GM10248 (cell line): ENCODE results near the gene KIF3C.

Source experiments
- CTCF ChIA-PET: fragments of 300-600 bp; sonication (Branson Sonifier 250); formaldehyde crosslinking; extraction: SDS; loops from one replicate; lab custom pipeline; 2021; ENCODE audit warnings: antibody characterized with exemption; lab: Yijun Ruan, JAX
- POLR2A ChIA-PET: fragments of 350-650 bp; sonication (Branson Sonifier 250); formaldehyde crosslinking; extraction: SDS; loops from one replicate; lab custom pipeline; 2020; ENCODE audit warnings: antibody characterized with exemption; lab: Yijun Ruan, JAX
- DNase-seq: peaks from one replicate; pipeline ENCODE4 v3.0.0; 2012; ENCODE audit errors: extremely low spot score
- TF ChIP-seq, protein P1 (sequence below): IDR thresholded peaks from 2 replicates; pipeline ENCODE4 v1.5.1; 2012; ENCODE audit warnings: mild to moderate bottlenecking, low read depth; ENCODE audit errors: extremely low read depth, missing control alignments, control extremely low read depth

KIF3C gene

GRCh38 chr2:25895610-25896009 lies 86.7 kb downstream of the KIF3C start:
- TF ChIP-seq, protein P1, sequence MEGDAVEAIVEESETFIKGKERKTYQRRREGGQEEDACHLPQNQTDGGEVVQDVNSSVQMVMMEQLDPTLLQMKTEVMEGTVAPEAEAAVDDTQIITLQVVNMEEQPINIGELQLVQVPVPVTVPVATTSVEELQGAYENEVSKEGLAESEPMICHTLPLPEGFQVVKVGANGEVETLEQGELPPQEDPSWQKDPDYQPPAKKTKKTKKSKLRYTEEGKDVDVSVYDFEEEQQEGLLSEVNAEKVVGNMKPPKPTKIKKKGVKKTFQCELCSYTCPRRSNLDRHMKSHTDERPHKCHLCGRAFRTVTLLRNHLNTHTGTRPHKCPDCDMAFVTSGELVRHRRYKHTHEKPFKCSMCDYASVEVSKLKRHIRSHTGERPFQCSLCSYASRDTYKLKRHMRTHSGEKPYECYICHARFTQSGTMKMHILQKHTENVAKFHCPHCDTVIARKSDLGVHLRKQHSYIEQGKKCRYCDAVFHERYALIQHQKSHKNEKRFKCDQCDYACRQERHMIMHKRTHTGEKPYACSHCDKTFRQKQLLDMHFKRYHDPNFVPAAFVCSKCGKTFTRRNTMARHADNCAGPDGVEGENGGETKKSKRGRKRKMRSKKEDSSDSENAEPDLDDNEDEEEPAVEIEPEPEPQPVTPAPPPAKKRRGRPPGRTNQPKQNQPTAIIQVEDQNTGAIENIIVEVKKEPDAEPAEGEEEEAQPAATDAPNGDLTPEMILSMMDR: no peak
- DNase-seq: no peak
- CTCF ChIA-PET: interaction anchor here (1.3 to 4.2 kb wide), 2 partner anchors 8 to 55 kb away, joined by 3 to 11 read pairs; no protein-coding TSS in a partner anchor
- POLR2A ChIA-PET: no interaction called here

DNA sequence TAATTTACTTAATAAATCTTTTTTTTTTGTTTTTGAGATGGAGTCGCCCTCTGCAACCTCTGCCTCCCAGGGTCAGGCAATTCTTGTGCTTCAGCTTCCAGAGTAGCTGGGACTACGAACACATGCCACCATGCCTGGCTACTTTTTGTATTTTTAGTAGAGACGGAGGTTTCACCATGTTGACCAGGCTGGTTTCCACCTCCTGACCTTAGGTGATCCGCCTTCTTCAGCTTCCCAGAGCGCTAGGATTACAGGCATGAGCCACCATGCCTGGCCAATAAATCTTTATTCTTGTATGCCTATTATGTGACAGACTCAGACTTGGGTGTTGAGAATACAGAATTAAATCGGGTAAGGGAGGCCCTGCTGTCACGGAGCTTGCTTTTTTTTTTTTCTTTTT lies 87.3 kb downstream of the KIF3C start:
- no peak for DNase-seq
- POLR2A ChIA-PET: no interaction called here
- CTCF ChIA-PET: interaction anchor here (1.3 to 4.2 kb wide), 2 partner anchors 8 to 56 kb away, joined by 3 to 11 read pairs; no protein-coding TSS in a partner anchor
- TF ChIP-seq, protein P1: no peak

GRCh38 chr2:25894135-25894830 lies 88.0 kb downstream of the KIF3C start:
- POLR2A ChIA-PET: no interaction called here
- TF ChIP-seq, protein P1: no peak
- CTCF ChIA-PET: interaction anchor here (4.2 kb wide), 1 partner anchor 56 kb away, joined by 11 read pairs; no protein-coding TSS in a partner anchor
- DNase-seq: no peak

DNA sequence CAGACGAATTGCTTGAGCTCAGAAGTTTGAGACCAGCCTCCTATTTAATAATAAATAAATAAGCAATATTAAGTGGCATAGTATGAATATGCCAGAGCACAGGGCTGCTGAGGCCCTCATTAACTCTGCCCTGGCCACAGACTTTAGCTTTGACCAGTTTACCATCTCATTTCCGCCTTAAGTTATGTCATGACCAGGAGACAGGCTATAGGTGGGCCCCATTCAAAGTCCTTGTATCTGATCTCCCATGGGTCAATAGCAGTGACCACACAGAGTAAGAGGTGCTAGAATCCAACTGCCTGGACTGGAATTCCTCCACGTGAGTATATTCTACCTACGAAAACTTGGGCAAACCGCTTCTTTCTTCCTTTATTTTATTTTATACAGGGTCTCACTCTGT lies 90.6 kb downstream of the KIF3C start:
- POLR2A ChIA-PET: no interaction called here
- no peak for DNase-seq
- TF ChIP-seq, protein P1: no peak
- CTCF ChIA-PET: interaction anchor here (1.1 kb wide), 1 partner anchor 16 kb away, joined by 3 read pairs; no protein-coding TSS in a partner anchor

GRCh38 chr2:25887624-25888242 lies 94.6 kb downstream of the KIF3C start:
- POLR2A ChIA-PET: no interaction called here
- TF ChIP-seq, protein P1: no peak
- no peak for DNase-seq
- CTCF ChIA-PET: interaction anchor here (1.2 to 1.7 kb wide), 3 partner anchors 8 to 36 kb away, joined by 3 to 4 read pairs (median 3); no protein-coding TSS in a partner anchor

DNA sequence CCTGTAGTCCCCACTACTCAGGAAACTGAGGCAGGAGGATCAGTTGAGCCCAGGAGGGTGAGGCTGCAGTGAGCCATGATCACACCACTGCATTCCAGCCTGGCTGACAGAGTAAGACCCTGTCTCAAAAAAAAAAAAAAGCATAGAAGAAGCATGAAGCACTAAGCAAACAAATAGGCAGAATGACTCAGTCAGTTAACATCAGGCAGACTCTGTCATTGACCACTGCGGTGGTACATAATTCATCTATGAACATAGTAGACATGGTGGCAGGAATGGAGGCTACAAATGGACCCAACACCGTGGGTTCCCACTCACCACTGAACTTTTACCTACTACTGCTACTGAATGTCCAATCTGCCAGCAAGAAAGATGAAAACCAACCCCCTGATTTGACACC lies 96.4 kb downstream of the KIF3C start:
- POLR2A ChIA-PET: no interaction called here
- TF ChIP-seq, protein P1: no peak
- DNase-seq: no peak
- CTCF ChIA-PET: interaction anchor here (1.1 to 1.3 kb wide), 2 partner anchors 34 to 279 kb away, joined by 3 to 4 read pairs; no protein-coding TSS in a partner anchor
